HFF-Myc (cell line): ENCODE data around the gene CACTIN.
"Not testable (repeated sequence)": the region's sequence is repeated elsewhere in the genome, so short reads cannot be mapped to it uniquely, and the experiment has no call there.

Source experiments
- DNase-seq: peaks from one replicate; pipeline ENCODE4 v3.0.0-alpha.2; 2011; ENCODE audit warnings: low read depth; ENCODE audit errors: extremely low read depth
- H3K4me3 ChIP-seq: replicated peaks from 2 replicates; pipeline ENCODE4 v1.5.1; 2011; ENCODE audit warnings: low read depth, mild to moderate bottlenecking, control low read depth, low read length
- CTCF ChIP-seq: IDR thresholded peaks from 2 replicates; pipeline ENCODE4 v1.5.1; 2012; ENCODE audit warnings: mild to moderate bottlenecking, low read depth, low read length, control low read depth; ENCODE audit errors: missing control alignments

The CACTIN gene

GRCh38 chr19:3585301-3586126, 41.1 kb downstream of the CACTIN start, which contains the start of gene GIPC3:
TSS of gene GIPC3 (plus strand) at chr19:3585478. CDS start at chr19:3585598, 120 bp downstream.
- no peak within 1 kb of the TSS for H3K4me3 ChIP-seq
- no peak for TF ChIP-seq CTCF
- no peak for DNase-seq

GRCh38 chr19:3584036-3584802, 42.4 kb downstream of the CACTIN start:
- not testable (repeated sequence) for H3K4me3 ChIP-seq, DNase-seq

GRCh38 chr19:3581792-3582191, 44.8 kb downstream of the CACTIN start:
- H3K4me3 ChIP-seq: not testable (repeated sequence)

GRCh38 chr19:3580156-3580934, 46.2 kb downstream of the CACTIN start:
- no peak for TF ChIP-seq CTCF
- H3K4me3 ChIP-seq: no peak overlapping the region
- peak; percentile 72 for DNase-seq

More at GRCh38 chr19:3581792-3582191, 44.8 kb downstream of the CACTIN start:
- DNase-seq: not testable (repeated sequence)

- no peak for TF ChIP-seq CTCF
- H3K4me3 ChIP-seq: no peak overlapping the region
- DNase-seq: no peak
These were observed 48.2 kb downstream of the CACTIN start for GRCh38 chr19:3578390-3578789.

GRCh38 chr19:3577723-3578344, 48.8 kb downstream of the CACTIN start:
- TF ChIP-seq CTCF: no peak
- no peak overlapping the region for H3K4me3 ChIP-seq
- DNase-seq: no peak

- no peak for DNase-seq
- no peak for TF ChIP-seq CTCF
- H3K4me3 ChIP-seq: peak overlapping the region; percentile 11; the same call in 1 of the 2 replicates
These were observed 49.7 kb downstream of the CACTIN start for GRCh38 chr19:3576696-3577443.
